ENCODE results near the gene PFN3. TPM values are rescaled to one million over a fixed set of nuclear protein-coding genes. Genes with fewer than 3 reads are reported as not detected.

Gene PFN3
- total RNA-seq, 1 donor from 2014 or later = not detected

Other genes starting within 250 kb of the PFN3 start
- gene RAB24, start 96.9 kb downstream of the PFN3 start, total RNA-seq = 38.6 and 42.3 TPM in 2 replicates
- gene PRELID1, start 96.9 kb downstream of the PFN3 start, total RNA-seq = 189 TPM in 2 replicates
- 49.7 and 52.2 TPM in 2 replicates for gene MXD3, start 88.8 kb downstream of the PFN3 start, total RNA-seq
- gene LMAN2, start 49.0 kb downstream of the PFN3 start, total RNA-seq = 140 and 153 TPM in 2 replicates
- gene RGS14, start 42.7 kb downstream of the PFN3 start, total RNA-seq = 101 and 105 TPM in 2 replicates
- 0.07 and 0.11 TPM in 2 replicates for gene SLC34A1, start 16.2 kb downstream of the PFN3 start, total RNA-seq
- 1.2 and 1.9 TPM in 2 replicates for gene F12, start 8.9 kb upstream of the PFN3 start, total RNA-seq
- 232 and 239 TPM in 2 replicates for gene GRK6, start 26.0 kb upstream of the PFN3 start, total RNA-seq
- 6.0 and 7.4 TPM in 2 replicates for gene PRR7, start 46.2 kb upstream of the PFN3 start, total RNA-seq
- 9.0 and 10.6 TPM in 2 replicates for gene DBN1, start 73.0 kb upstream of the PFN3 start, total RNA-seq
- 43.7 and 48.3 TPM in 2 replicates for gene PDLIM7, start 96.9 kb upstream of the PFN3 start, total RNA-seq
- 5.3 and 5.4 TPM in 2 replicates for gene DOK3, start 109.2 kb upstream of the PFN3 start, total RNA-seq
- 116 and 120 TPM in 2 replicates for gene DDX41, start 116.3 kb upstream of the PFN3 start, total RNA-seq
- gene FAM193B, start 153.9 kb upstream of the PFN3 start, total RNA-seq = 86.7 and 91.1 TPM in 2 replicates
- 144 and 146 TPM in 2 replicates for gene TMED9, start 191.5 kb upstream of the PFN3 start, total RNA-seq
- gene B4GALT7, start 199.5 kb upstream of the PFN3 start, total RNA-seq = 22.4 and 25.0 TPM in 2 replicates